HG03460 (cell line): ENCODE data around the gene HPS4.
"Not testable (repeated sequence)": the region's sequence is repeated elsewhere in the genome, so short reads cannot be mapped to it uniquely, and the experiment has no call there.

Source experiments
- ATAC-seq: cut with Tn5 transposase; IDR thresholded peaks from one replicate; pipeline ENCODE4 v1.9.1; 2021; ENCODE audit not compliant: unreplicated experiment

HPS4 gene

DNA sequence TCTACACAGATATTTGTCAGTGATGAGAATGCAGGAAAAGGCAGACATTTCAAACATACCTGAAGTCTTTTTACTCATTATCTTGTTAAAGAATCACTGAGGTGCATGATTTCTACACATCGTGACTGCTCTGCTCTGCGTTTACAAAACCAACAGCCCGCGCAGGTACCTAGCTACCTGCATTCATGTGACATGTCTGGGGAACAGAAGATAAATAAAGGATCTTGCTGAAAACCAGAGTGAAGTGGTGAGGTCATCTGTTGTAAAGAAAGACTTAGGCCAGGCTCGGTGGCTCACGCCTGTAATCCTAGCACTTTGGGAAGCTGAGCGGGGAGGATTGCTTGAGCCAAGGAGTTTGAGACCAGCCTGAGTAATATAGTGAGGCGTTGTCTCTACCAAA lies 38.8 kb downstream of the HPS4 start:
- no peak for ATAC-seq

DNA sequence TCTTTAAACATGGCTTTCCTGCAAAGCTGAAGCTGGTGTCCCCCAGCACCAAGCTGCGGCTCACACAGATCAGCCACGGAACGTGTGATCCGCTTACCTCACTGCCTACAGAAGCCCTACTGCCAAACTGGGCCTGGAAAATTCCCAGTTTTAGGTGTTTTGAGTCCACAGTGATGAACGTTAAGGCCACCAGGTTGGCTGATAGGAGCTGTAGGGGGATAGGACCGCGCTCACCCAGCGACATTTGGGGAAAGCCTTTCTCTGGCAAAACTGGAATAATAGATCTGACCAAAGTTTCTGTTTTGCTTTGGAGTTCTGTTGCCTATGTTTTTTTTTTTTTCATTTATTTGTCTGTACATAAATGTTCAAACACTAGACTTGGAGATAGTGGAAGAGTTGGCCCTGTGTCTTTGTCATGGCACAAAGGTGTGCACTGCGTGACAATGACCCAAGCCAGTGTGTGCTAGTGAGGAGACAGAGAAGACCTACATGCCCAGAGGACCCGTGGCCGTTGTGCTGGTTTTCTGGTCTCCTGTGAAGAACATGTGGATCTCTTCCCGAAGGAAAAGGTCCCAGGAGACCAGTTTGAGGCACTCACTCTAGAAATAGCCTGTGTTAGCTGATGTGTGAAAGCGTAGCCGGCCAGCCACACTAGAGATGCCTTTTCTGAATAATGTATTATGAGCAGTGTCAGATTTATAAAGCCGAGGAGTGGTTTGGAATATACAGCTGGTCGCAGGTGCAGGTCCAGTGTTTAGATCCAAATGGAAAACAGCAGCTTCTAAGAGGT lies 39.5 kb downstream of the HPS4 start:
- ATAC-seq: no peak

DNA sequence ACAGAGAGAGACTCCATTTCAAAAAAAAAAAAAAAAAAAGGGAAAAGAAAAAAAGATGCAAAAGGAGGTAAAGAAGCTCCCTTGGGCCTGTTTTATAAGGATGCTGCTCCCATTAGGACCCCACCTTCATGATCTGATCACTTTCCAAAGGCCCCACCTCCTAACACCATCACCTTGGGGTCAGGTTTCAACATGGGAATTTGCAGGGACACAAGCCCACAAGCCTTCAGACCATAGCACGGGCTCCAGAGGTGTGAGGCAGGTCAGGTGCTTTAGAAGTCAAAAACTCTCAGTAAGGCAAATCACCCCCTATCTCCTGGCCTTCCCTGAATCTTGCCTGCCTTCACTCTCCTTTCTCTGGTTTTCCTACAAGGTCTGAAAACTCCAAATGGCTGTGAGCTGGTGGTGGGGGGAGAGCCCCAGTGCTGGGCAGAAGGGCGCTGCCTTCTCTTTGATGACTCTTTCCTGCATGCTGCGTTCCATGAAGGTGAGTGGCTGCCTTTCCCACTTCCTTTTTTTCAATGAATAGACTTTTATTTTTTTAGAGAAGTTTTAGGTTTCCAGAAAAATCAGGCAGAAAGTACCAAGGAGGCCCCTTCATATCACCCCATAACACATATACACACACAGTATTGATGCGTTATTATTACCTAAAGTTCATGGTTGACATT lies 41.4 kb downstream of the HPS4 start:
- no peak for ATAC-seq

DNA sequence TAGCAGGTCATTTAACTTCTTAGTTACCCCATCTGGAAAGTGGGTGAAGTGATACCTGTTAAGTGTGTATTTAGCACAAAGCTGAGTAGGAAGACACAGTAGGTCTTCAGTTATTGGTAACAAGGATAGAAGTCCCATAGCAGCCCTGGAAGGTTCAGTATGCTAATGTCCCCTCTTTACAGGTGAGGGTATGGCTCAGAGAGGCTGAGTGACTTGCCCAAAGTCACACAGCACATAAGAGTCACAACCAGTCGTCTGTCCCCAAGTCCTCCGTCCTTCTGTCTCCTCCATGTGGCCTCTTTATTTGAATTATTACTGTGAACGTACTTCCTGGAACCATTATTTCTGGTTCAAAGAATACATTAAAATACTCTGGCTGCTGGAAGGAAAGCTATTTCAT lies 44.0 kb downstream of the HPS4 start:
- no peak for ATAC-seq

DNA sequence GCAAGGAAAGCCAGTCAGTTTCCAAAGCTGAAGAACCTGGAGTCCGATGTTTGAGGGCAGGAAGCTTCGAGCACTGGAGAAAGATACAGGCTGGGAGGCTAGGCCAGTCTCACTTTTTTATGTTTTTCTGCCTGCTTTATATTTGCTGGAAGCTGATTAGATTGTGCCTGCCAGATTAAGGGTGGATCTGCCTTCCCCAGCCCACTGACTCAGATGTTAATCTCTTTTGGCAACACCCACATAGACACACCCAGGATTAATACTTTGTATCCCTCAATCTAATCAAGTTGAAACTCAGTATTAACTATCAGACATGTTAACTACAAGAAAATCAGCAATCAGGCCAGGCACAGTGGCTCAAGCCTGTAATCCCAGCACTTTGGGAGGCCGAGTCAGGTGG lies 44.8 kb downstream of the HPS4 start:
- not testable (repeated sequence) for ATAC-seq

GRCh38 chr22:26437694-26438392 lies 45.7 kb downstream of the HPS4 start:
- ATAC-seq: no peak

GRCh38 chr22:26436903-26437515 lies 46.6 kb downstream of the HPS4 start:
- no peak for ATAC-seq

- no peak for ATAC-seq
These were observed 48.1 kb downstream of the HPS4 start for GRCh38 chr22:26435327-26436093.

- ATAC-seq: no peak
These were observed 49.8 kb downstream of the HPS4 start for GRCh38 chr22:26433805-26434204.

GRCh38 chr22:26432619-26433311 lies 50.8 kb downstream of the HPS4 start:
- ATAC-seq: no peak

DNA sequence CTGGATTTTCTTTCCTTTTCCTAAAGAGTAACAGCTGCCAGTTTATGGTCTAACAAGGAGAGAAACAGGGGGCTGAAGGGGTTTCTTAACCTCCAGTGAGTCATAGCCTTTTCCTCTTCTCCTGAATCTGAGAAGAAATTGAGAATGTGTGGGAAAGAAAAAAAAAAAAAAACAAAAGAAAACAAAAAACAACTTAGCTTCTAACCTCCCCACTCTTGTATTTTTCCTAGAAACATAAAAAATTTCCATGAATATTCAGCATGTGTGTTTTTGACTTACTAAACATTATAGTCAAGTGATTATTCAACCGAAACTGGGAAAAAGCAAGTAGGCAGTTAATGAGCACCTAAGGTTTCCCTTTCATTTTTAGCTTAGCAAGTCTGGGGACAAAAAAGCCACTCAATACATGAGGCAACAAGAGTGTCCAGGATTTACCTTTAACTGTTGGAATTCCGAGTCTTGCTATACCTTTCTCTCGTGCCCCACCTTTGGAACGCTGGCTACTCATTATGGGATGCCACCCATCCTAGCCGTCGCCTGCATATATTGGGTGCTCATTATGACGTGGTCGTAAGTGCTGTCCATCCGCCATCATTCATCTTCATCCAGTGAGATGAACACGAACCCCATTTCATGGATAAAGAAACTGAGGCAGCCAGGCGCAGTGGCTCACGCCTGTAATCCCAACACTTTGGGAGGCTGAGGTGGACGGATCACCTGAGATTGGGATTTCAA lies 52.2 kb downstream of the HPS4 start:
- ATAC-seq: no peak

DNA sequence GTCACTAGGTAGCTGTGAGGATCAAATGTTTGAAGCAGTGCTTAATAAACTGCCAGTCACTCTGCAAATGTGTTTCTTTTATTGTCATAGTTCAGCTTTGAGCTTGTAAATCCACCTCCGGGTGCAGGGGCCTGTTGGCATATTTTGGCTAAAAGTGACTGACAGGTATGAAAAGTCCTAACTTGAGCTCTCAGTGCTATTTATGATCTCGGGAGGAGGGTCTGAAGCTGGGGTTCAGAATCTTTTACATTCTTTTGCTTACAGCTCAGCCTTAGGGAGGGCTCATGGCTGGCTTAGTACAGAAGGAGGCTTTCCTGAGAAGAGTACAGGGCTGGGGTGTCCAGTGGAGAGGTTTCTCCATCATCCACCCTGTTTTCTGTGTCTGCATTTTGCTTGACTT lies 53.0 kb downstream of the HPS4 start:
- ATAC-seq: no peak

DNA sequence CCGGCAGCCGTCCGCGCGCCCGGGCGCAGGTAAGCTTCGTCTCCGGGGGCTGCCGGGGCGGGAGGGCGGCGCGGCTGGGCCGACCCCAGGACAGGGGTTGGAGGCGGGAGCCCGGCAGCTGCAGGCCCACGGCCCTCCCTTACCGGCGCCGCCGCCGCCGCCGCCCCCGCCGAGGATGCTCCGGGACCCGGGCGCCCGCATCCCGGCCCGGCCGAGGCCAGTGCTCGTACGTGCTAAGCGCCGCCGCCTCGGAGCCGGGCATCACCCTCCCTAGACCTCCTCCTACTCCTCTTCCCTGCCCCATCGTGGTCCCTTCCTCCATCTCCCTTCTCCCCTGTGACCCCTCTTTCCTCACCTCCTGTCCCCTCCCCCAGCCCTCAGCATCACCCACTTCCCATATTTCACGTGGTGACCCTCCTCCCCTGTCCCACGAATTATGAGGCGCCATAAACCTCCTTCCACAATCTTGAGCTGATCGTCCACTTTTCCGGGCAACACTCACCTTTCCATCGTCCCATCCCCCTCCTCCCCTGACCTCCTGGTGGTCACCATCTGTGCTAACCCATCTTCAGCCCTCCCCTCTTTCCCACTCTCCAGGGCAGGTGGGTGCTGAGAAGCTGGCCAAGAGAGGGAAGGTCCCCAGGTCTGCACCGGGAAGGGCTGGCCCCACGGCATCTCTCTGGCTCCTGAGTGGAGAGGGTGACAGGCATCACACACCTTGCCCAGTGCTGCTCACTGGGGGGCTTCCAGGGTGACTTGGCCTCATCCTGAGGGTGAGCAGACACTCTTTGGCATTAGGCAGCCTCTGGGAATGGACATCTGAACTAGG lies 53.9 kb downstream of the HPS4 start:
- ATAC-seq: peak; percentile 3

DNA sequence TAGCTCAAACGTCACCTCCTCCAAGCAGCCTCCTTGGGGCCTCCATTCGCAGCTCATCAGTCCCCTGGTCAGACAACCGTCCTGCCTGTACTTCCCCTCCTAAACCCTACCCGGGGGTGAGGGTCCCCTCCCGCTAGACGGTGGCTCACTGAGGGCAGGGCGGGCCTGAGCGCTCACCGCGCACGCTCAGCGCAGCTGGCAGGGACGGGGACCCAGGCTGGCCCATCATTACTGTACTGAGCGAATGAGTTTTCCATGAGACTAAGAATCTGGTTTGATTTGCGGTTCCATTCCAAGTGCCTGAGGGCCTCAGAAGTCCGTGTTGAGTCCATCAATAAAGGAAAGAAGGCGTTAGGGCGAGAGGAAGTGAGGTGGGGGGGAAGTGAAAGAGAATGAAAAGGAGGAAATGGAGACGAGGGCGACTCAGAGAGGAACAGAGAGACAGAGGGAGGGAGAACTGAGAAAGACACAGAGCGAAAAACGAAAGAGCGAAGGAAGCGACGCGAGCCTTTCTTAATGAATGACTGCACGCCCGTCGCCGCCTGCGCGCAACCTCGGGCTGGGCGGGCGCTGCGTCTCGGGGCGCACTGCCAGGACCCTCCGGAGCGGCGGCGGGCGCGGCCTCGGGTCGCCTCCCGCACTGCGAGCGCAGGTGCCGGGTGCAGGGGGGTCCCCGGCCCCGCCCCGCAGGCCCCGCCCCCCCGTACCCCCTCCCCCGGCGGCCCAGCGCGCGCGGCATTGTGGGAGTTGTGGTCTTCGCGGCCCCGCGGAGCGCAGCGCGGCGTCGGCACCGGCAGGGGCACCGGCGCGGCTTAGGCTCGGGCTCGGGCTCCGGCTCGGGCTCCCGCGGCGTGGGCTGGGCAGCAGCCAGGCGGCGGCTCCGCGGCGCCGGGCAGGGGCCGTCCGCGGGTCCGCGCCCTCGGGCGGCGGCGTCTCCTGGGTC lies 54.8 kb downstream of the HPS4 start, which contains the start of gene ASPHD2:
ASPHD2 (plus strand) TSS at position 746 of the 943 bp plus-strand sequence. CDS start 4,356 bp downstream, outside the sequence.
- peak; percentile 68 for ATAC-seq

- no peak for ATAC-seq
These were observed 56.7 kb downstream of the HPS4 start for GRCh38 chr22:26426924-26427323.

DNA sequence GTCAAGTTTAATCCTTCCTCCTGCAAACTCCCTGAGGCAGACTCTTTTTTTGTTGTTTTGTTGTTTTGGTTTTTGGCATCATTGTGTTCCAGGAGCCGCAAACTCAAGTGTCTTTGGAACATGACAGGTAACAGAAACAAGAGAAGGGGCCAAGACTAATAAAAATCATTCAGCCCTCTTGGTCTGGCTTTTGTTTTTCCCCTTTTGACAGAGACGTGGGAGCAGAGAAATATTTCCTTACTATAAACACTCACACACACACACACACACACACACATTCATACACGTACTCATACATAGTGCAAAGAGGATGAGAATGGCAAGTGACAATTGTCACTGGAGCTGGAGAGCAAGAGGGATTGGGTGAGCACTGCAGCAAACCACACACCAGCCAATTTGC lies 65.0 kb downstream of the HPS4 start:
- no peak for ATAC-seq

DNA sequence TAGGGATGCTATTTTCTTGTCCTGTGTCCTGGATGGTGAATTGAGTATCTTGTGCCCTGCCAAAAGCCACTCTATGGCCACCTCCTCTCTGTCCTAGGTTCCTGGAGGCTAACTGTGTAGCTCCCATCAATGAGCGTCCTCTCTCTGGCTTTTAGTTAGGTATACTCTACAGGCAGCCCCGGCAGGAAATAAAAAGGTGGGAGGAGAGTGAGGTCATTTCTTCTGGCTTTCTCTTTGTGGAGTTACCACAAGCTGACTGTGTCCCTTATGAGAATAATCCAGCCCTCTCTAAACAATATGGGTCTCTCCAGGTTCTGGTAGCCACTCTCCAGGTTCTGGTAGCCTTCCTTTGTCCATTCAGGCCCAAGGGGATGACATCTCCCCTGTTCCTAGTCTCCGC lies 66.2 kb downstream of the HPS4 start:
- ATAC-seq: no peak
